Left ventricle myocardium superior (tissue), 1 donor: ENCODE data around the gene ZNF394. TPM values are rescaled to one million over a fixed set of nuclear protein-coding genes. Genes with fewer than 3 reads are reported as not detected.

Experiments used
- ATAC-seq: fragments of 200-7000 bp; cut with Tn5 transposase; one replicate; pipeline ENCODE4 v1.9.1; 2020; ENCODE audit warnings: mild to moderate bottlenecking, moderate library complexity
- DNase-seq: peaks from one replicate; pipeline ENCODE4 v3.0.0-alpha.2; 2020
- intact Hi-C: fragments of 100-400 bp; cut with micrococcal nuclease; formaldehyde crosslinking; loops from one replicate; pipeline ENCODE4 v1.11.0; 2022
- total RNA-seq: library from RNA; stranded (reverse); fragmentation: NEBNext Ultra II Directional; extraction: Animal tissue kit (Norgen Biotek cat#: 25700); gene quantifications from one replicate; pipeline ENCODE4 v1.2.1, GENCODE V29; 2021
- donor health status: DM: no; HTN: yes; CAD: no; lungs with severe emphysema.

ZNF394 gene
- total RNA-seq, 1 donor from 2014 or later = 17.4 TPM

DNA sequence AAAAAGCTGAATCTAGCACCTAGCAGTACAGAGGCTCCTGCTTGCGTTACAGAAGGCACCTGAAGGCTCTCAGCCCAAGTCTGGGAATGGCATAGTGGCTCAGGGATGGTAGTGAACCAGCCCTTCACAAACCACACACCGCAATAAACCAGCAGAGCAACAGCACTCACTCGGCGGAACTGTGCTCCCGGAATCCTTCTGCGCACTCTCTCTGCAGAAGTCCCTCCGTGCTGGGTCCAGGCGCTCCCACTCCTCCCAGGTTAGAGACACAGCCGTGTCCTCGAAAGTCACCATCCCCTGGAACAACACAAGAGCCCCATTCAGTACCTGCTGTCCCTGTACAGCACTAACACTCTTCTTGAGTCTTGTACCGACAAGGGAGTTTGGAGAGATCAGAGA lies 1.5 kb downstream of the ZNF394 start:
- DNase-seq (no peak), ATAC-seq (no peak)
- intact Hi-C loops = no loop called here

GRCh38 chr7:99497766-99498545 lies 2.1 kb downstream of the ZNF394 start:
- no peak for ATAC-seq
- DNase-seq = no peak
- intact Hi-C loops = no loop called here

GRCh38 chr7:99493823-99494222 lies 6.3 kb downstream of the ZNF394 start:
- intact Hi-C loops = no loop called here
- no peak for DNase-seq
- no peak for ATAC-seq

DNA sequence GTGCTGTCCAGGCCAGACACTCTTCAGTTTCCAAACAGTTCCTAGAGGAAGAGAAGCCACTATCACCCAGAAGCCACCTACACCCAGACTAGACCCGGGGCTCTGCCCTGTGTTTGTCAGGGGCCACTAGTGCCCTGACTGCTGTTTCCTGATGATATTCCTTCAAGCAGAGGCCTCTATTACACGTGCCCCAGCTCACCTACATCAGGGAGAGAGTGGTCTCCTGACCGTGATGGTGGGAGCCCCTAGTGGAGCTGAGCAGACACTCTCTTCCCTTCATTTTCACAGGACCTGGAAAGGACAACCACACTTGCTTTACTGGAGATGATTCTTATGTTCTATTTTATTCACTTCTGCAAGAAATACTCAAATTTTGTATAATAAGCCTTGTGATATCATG lies 9.2 kb downstream of the ZNF394 start:
- intact Hi-C loops = no loop called here
- no peak for ATAC-seq
- no peak for DNase-seq

GRCh38 chr7:99489235-99489634 lies 10.8 kb downstream of the ZNF394 start:
- DNase-seq (no peak), ATAC-seq (no peak)
- intact Hi-C loops = no loop called here

DNA sequence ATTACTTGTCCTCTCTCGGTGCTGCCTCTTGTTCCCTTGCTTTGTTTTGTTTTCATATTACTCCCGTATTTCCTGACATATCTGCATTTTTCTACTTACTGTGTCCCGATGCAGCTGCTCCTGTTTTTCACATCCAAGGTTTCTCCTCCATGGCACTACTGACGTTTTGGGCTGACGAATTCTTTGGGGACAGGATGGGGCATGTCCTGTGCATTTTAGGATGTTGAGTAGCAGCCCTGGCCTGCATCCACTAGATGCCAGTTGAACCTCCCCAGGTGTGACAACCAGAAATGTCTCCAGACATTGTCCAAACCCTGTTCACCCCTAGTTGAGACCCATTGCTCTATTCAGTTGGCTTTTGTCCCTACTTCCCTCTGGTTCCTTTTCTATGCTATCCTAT lies 15.0 kb downstream of the ZNF394 start:
- intact Hi-C loops = no loop called here
- ATAC-seq = no peak
- DNase-seq = no peak

DNA sequence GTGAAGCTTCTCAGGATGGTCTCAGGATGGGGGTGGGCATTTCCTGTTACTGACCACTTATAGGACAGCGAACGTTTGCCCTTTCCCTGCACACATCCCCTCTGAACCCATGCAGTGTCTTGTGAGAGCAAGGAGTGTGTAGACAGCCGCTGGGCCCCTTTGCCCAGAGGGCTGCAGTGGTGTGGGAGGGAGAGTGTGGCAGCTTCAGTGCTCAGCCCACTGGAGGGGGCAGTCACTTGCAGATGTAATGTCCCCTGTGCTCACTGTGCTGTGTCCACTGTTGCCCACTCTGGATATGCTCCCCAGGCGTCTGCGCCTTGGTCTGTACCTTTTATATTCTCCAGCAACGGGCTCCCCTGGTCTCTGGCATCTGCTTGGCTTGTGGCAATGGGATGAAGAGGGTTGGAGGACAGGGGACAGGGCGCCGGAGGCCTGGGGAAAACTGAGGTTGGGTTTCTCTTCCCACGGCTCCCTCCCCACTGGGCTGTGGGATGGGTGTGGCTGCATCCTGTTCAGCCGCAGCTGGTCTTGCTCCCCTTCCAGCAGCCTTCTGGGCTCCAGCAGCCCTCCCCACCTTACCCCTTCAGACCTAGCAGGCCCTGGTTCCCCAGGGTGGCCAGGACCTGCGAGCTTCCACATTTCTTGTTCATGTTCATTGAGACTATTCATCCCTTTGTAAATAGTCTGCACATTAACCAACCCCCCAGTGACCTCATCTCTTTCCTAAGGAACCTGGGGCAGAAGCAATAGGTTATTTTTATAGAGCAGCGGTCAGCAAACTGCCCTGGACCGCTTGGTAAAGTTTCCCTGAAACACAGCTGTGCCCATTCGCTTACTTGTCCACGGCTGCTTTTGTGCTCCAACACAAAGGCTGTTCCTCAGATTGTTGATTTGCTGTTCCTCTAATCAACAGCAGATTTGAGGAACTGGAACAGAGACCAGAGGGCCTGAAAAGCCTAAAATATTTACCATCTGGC lies 21.3 kb downstream of the ZNF394 start:
- peak; percentile 50 for ATAC-seq
- DNase-seq = no peak
- intact Hi-C loops = no loop called here

GRCh38 chr7:99476107-99476506 lies 24.0 kb downstream of the ZNF394 start:
- intact Hi-C loops = no loop called here
- ATAC-seq (no peak), DNase-seq (no peak)

DNA sequence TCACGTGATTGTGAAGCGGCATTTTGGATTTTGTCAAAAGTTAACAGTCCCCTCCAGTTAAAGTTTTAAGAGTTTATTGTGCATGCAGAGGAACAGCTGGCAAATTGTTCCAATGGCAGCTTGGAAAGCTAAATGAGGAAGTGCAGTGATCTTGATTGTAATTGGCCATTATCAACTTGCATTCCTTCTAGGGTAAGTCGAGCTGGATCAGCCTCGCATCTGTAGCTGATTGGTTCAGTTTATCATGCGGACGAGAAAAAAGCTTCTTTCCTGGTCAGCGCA lies 26.8 kb downstream of the ZNF394 start:
- no peak for ATAC-seq

GRCh38 chr7:99472561-99473314 lies 27.3 kb downstream of the ZNF394 start, which contains the start of gene ZNF789:
TSS of gene ZNF789 (plus strand) at chr7:99472890. CDS start at chr7:99476457, 3,567 bp downstream.
- DNase-seq (peak; percentile 99), ATAC-seq (peak; percentile 99)
- intact Hi-C loops = no loop called here

More for the DNA sequence above, 26.8 kb downstream of the ZNF394 start:
- no peak for DNase-seq
- intact Hi-C loops = no loop called here

- DNase-seq (no peak), ATAC-seq (no peak)
- intact Hi-C loops = no loop called here
These were observed 30.6 kb downstream of the ZNF394 start for GRCh38 chr7:99469381-99470065.

DNA sequence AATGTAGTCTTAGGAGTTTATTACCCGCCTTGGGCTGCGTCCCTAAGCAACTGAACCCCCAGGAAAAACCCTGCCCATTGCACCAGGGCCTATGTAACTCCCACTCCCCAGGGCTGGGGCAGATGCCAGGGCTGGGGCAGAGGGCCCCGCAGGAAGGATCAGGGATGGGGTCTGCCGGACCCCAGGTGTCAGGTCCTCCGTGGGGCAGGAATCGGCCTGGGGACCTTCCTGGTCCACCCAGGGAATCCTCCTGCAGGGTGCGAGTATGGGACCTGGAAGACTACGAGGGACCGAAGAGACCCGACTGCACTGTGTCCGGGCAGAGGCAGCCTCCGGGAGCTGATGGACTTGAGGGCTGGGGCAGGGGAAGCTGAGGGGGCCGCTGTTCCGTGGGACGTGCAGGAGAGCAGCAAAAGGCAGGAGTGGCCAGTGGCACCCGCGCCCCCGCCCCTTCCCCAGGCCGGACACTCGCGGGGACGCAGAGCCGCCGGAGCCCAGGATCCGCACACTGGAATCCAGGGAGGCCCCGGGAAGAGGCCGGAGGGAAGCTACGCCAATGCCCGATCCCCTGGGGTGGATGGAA lies 31.7 kb downstream of the ZNF394 start:
- intact Hi-C loops = no loop called here
- ATAC-seq (no peak), DNase-seq (no peak)

DNA sequence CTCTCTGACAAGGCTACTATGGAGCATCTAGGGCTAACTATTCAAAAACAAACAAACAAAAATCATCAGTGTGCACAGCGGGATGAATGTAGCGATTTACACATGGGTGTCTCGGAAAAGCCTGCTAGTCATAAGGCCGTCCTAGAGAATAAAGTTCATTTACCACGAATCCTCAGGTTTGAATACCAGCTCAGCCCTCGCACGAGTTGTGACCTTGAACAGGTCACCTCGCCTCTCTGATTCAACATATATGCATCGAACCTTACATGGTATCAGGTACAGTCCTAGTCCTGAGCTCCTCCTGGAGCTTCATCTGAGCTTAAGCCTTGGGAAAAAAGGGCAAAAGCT lies 34.7 kb downstream of the ZNF394 start:
- intact Hi-C loops = no loop called here
- DNase-seq (no peak), ATAC-seq (peak; percentile 17)

GRCh38 chr7:99461221-99461620 lies 38.9 kb downstream of the ZNF394 start:
- ATAC-seq = no peak
- DNase-seq = no peak
- intact Hi-C loops = no loop called here

DNA sequence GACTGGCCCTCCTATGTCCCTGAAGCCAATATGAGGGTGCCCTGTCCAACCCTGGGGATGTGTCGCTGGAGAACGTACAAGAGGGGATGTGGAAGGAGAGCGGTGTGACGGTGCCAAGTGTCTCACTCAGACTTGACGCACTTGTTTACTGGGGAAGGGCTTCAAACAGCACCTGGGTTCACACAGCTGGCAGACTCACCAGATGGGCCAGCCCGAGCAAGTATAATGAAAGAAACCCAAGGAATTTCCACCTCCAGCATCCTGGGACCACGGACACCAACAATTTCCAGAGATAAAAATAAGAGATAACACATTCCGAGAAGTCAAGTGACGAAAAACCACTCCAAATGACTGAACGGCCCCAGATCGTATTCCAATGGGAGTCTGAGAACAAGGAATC lies 39.4 kb downstream of the ZNF394 start:
- ATAC-seq = peak; percentile 5
- no peak for DNase-seq
- intact Hi-C loops = no loop called here

DNA sequence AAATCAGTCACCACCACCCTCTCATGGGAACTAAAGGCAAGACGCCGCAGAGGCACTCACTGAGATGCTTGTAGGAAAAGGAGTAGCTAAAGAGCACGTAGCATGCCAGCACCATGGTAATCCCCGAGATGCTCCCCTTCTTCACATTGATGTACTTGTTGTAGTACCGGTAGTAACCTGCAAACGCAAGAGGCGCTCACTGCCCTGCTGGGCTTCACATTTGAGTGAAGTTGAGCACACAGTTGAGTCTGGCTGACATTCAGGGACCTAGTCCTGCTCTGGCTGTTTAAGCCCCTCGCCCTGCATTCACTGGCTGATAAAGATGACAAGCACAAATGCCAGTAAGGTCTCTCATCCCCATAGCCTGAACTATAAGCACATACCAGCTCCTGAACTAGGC lies 41.0 kb downstream of the ZNF394 start:
- intact Hi-C loops = no loop called here
- ATAC-seq = no peak
- no peak for DNase-seq

- ATAC-seq (no peak), DNase-seq (no peak)
- intact Hi-C loops = no loop called here
These were observed 42.2 kb downstream of the ZNF394 start for GRCh38 chr7:99457650-99458493.

DNA sequence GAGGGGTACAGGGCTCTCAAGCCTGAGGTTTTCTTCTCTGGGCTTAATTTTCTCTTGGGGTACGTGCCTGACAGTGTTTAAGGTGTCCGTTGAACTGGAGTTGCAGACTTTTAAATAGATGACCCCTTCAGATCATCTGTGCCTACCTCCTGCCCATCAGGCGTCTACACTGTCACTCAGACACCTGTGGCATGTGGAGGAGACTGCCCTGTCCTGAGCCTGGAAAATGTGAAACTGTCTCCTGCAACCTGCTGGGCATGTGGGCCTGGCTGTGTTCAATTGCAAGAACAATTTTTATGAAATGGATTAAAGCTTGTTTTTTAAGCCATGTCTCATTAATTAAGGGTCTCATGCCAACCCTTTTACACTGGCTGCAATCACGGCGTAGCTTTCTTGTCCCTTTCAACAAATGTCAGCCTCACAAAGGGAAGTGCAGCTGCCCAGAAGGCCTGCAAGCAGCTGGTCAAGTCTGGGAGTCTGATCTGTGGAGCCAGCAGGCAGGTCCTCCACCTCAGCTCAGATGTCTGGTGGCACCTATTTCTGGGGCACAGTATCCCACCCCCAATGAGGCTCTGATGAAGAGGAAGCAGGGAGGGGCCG lies 42.9 kb downstream of the ZNF394 start:
- DNase-seq (no peak), ATAC-seq (no peak)
- intact Hi-C loops = no loop called here
